Measurements from ENCODE around the gene OPRPN. TPM values are rescaled to one million over a fixed set of nuclear protein-coding genes. Genes with fewer than 3 reads are reported as not detected.

The OPRPN gene
- total and polyA plus RNA-seq, 9 of the 15 experiments (the other 6 are each of a cell fraction or from before 2014, with no cell fraction given), result not detected

DNA sequence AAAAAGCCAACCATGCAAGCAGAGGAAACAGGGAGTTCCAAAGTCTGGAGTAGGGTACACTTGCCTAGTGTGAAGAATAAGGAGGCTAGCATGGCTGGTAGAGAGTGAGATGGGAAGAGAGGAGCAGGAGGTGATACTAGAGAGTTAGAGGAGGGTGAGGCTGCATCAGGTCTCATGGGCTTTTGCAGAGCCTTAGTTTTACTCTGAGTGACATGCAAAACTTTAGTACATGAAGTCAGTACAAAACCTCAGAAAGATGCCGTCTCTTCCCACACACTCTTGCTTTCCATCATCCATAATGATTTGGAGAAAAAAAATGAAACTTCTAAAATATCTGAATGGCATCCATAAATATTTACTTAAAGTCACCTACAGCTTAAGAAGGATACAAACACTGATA, 5.0 kb downstream of the OPRPN start (continued):
- TF ChIP-seq AFF4 (CRISPR knock-in tag; IDR thresholded peaks at IDR 0.05), result no peak
- no peak for TF ChIP-seq ZFP30 (CRISPR knock-in tag; IDR thresholded peaks at IDR 0.05; ENCODE audit: borderline replicate concordance)
- TF ChIP-seq, protein P1, sequence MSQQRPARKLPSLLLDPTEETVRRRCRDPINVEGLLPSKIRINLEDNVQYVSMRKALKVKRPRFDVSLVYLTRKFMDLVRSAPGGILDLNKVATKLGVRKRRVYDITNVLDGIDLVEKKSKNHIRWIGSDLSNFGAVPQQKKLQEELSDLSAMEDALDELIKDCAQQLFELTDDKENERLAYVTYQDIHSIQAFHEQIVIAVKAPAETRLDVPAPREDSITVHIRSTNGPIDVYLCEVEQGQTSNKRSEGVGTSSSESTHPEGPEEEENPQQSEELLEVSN (IDR thresholded peaks at IDR 0.05; ENCODE audit: borderline replicate concordance in 1 of 2, extremely low read depth in 1 of 2, insufficient read depth in 1 of 2, insufficient read length in 1 of 2, low read depth in 1 of 2, low read length in 1 of 2, poor library complexity in 1 of 2, severe bottlenecking in 1 of 2), result no peak
- no peak for TF ChIP-seq RBM25 (IDR thresholded peaks at IDR 0.05; ENCODE audit: low read depth, low read length, severe bottlenecking)
- no peak for TF ChIP-seq NCOA6 (IDR thresholded peaks at IDR 0.05)

DNA sequence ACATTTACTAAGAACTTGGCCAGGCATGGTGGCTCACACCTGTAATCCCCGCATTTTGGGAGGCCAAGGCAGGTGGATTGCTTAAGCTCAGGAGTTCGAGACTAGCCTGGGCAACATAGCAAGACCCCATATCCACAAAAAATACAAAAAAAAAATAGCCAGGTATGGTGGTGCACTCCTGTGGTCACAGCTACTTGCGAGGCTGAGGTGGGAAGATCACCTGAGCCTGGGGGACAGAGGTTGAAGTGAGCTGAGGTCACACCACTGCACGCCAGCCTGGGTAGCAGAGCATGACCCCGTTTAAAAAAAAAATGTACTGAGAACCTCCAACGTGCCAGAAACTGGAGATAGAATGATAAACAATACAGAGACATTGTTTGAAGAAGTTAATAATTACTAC, 8.0 kb downstream of the OPRPN start:
- no peak for DNase-seq (ENCODE audit: extremely low read depth in 1 of 4, low spot score in 3 of 4)
- H3K4me1 ChIP-seq (replicated peaks in 1 of 2; ENCODE audit: control insufficient read depth in 2 of 2, insufficient read depth in 2 of 2, low read length in 2 of 2), result no peaks in the 10 kb centered on the region
- no TSS peak for BruUV-seq (replicated peaks)
- POLR2A ChIA-PET, result no interaction called here
- H3K27me3 ChIP-seq (ENCODE audit: control insufficient read depth in 2 of 2, insufficient read depth in 2 of 2, low read length in 2 of 2), result no peaks in the 10 kb centered on the region
- H3K9ac ChIP-seq (ENCODE audit: insufficient read depth in 1 of 2, low read depth in 2 of 2, low read length in 2 of 2), result no peak overlapping the region
- no peak overlapping the region for H2AFZ ChIP-seq (ENCODE audit: low read depth, low read length)
- no peaks in the 10 kb centered on the region for H3K36me3 ChIP-seq (ENCODE audit: control insufficient read depth, insufficient read depth, low read length)
- CTCF ChIA-PET (ENCODE audit: low intra/inter-chr PET ratio), result no interaction called here
- FAIRE-seq, result no peak
- no peak overlapping the region for H3K27ac ChIP-seq (ENCODE audit: extremely low read depth, low read depth, low read length)
- no peaks in the 10 kb centered on the region; the same call in 1 of the 2 replicates for H3K9me3 ChIP-seq (replicated peaks; ENCODE audit: control insufficient read depth, insufficient read depth, low read depth, low read length)
- no peak overlapping the region for H3K4me2 ChIP-seq (ENCODE audit: insufficient read depth, low read length)
- no peak overlapping the region for H3K4me3 ChIP-seq
- H4K20me1 ChIP-seq (replicated peaks; ENCODE audit: control insufficient read depth, insufficient read depth, low read length), result no peaks in the 10 kb centered on the region
- 2% methylated on average over 6 of the region's 6 CpGs for WGBS (ENCODE audit: insufficient coverage, low coverage, missing lambda C conversion rate)
- no peaks in the 10 kb centered on the region for H3K9me1 ChIP-seq (ENCODE audit: control insufficient read depth, insufficient read depth, low read length)
- no peak for ATAC-seq
- in situ Hi-C loops (cut with MboI), result no loop called here
- H3K79me2 ChIP-seq (ENCODE audit: control insufficient read depth, insufficient read depth, low read length), result no peaks in the 10 kb centered on the region
- intact Hi-C loops (cut with micrococcal nuclease), result no loop called here
- TF ChIP-seq CBX8 (IDR thresholded peaks at IDR 0.05; ENCODE audit: borderline replicate concordance, extremely low read depth, low read depth, low read length, poor library complexity, severe bottlenecking) (no peak), TFE3 (CRISPR knock-in tag; IDR thresholded peaks at IDR 0.05) (no peak), ZNF217 (CRISPR knock-in tag; IDR thresholded peaks at IDR 0.05) (no peak), ZNF764 (CRISPR knock-in tag; IDR thresholded peaks at IDR 0.05; ENCODE audit: low read depth) (no peak), NCOA2 (IDR thresholded peaks at IDR 0.05; ENCODE audit: partially characterized antibody in 2 of 2) (no peak), ZBTB5 (IDR thresholded peaks at IDR 0.05) (no peak), ZNF57 (CRISPR knock-in tag; IDR thresholded peaks at IDR 0.05) (no peak)
